ENCODE results near the gene CDC5L.
A peak's percentile ranks its signal among the peaks of the same experiment; 100 is the strongest.

The CDC5L gene

DNA sequence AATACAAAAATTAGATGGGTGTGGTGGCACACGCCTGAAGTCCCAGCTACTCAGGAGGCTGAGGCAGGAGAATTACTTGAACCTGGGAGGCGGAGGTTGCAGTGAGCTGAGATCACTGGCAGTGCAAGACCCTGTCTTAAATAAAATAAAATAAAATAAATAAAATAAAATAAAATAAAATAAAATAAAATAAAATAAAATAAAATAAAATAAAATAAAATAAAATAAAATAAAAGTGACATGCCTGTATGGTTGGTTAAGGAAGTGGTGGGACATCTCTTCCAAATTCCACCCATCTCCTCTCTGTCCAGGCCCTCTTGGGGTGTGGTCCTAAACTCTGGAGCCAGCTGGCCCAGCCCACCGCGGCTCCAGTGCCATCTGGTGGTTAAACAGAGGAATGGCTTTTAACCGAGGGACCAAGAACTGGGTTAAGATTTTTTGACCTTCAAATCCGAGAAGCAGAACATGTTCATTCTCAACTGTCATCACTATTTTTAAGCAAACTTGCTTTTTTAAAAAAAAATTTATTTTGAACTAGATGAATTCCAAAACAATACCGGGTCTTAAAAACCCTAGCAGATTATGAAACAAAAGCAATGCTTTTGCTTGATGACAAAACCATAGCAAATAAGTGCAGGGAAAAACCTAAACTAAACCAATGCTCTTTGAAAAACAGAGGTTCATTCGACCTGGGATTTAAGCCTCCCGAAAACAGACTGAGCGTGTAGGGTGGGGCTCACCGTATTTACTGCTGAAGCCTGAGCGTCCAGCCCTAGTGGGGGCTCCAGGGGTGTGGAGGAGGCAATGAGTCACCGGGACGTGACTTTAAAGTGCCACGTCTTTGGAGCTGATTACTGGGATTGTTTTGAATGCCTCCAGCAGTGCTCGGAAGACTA lies 68.8 kb downstream of the CDC5L start:
- peak; percentile 36 to 61 (median 49) for DNase-seq

DNA sequence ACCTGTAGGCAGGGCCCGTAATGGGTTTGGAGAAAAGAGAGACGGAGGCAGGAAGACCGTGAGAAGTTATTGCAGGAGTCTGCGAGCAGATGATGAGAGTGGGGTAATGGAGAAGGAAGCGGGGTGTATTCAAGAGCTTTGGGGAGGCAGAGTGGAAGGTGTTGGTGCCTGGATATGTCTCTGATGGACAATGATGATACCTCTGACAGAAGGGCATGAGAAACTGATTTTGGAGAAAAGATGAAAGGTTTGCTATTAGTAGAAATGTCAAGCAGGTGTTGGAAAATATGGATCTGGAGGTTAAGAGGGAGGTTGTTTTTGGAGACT lies 69.4 kb downstream of the CDC5L start:
- no peak for DNase-seq

DNA sequence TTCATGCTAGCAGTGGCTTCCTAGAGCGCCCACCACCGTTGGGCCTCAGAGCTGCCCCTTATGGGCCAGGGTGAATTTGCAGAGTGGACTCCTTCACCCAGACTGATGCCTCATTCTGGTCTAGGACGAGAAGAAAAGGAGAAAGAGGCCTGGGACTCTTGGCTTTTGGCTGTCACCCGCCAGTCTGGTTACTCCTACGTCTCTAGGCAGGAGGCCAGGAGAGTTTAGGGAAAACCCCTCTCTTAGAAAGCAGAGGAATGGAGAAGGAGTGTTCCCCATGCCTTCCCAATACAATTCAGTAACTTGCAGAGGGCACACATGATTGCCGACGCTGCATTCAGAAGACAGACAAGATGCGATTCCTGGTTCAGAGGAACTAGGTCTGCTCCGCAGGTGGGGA lies 70.1 kb downstream of the CDC5L start:
- no peak for DNase-seq

DNA sequence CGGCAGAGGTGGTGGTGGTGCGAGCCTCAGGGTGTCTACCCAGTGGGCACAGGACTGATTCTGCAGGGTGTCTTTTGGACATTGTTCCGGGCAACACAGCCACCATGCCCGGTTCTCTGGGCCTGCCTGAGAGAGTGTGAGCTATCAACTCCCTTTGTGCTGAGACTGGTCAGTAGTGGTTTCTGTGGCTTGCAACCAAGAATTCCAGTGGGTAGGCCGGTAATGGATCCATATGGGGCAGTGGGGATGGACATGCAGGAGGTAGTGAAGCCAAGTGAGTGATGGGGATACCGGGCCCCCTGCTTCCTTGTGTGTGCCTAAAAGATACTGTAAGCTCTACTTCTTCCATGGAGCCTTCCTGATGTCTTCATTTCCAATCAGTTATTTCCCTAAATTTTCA lies 71.0 kb downstream of the CDC5L start:
- no peak for DNase-seq

DNA sequence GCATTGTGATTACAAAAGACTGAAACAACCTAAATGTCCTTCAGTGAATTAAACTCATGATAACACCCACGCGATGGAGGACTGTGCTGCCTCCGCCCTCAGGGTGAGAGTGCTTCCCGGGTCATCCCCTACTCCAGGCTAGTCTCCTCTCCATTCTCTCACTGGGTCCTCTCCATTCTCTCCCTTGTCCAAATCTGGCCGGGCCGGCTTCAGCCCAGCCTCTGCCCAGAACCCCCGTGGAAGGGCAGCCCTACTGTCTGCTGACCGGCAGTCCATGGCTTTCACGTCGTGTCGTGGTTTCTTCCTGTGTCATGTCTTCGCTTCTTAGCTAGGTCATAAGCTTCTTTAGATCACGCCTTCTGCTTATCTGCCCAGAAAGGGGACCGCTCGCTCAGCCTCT lies 74.8 kb downstream of the CDC5L start:
- no peak for DNase-seq

DNA sequence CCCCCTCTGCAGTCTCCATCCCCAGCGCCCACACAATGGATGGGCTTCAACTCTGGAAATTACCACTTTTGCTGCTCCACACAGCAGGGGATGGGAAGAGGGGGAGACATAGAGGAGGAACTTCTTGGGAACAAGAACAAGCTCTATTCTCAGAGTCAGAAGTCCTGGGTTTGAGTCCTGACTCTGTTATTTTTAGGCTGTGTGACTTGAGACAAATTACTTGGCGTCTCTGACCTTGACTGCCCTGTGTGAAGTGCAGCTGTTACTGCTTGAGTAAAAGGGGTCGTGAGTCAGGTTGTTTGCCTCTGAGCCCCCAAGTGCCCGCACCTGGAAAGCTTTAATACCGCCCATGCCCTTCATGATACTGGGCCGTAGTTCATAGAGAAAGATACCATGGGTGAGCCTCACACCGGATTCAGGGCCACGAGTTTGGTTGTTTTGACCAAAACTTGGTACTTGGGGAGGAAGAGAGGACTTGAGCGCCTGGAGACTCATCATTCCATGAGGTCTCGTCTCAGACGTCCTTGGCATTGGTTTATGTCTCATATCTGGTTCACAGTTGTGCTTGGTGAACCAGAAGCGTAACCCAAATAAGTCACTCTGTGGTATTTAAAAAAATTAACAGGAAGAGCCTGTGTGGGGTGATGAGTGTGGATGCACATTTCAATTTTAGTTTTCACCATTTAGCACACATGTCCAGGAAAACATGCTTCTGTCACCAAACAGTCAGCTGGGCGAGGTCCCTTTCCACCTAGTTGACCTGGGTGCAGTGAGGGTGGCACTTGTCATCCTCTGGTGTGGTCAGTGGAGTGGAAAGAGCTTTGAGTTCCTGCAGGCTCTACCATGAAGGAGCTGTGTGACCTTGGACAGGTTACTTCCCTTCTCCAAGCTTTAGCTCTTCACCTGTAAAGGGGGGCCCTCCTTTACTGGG lies 75.6 kb downstream of the CDC5L start:
- DNase-seq = no peak

DNA sequence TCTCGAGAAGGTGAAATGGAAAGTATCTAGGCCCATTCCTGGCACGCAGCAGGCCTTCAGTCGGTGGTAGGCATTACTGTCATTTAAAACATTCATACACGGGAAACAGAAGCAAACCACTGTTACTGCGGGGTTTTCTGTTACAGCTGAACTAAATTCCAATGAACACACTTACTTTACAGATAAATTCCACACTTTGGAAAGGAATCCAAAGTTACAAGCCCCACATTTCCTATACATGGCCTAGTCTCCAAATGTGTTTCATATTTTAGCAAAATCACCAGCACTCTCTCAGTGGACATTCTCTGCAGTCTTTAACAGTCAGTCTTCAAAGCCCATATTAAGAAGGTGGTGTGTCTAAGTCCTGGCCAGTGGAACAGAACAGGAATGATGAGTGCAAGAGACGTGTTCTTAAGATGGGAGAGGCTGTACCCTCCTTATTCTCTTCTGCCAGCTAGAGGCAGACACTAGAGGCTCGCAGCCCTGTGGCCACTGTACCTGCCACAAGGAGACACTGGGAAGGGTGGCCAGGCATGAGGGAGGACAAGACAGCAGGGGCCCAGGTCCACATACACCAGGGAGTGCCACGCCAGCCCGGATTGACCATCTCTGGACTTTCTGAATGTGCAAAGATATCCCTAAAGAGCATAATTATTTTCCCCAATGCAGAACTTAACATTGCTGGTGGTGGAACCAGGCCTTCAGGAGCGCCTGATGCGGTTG lies 76.4 kb downstream of the CDC5L start:
- no peak for DNase-seq

DNA sequence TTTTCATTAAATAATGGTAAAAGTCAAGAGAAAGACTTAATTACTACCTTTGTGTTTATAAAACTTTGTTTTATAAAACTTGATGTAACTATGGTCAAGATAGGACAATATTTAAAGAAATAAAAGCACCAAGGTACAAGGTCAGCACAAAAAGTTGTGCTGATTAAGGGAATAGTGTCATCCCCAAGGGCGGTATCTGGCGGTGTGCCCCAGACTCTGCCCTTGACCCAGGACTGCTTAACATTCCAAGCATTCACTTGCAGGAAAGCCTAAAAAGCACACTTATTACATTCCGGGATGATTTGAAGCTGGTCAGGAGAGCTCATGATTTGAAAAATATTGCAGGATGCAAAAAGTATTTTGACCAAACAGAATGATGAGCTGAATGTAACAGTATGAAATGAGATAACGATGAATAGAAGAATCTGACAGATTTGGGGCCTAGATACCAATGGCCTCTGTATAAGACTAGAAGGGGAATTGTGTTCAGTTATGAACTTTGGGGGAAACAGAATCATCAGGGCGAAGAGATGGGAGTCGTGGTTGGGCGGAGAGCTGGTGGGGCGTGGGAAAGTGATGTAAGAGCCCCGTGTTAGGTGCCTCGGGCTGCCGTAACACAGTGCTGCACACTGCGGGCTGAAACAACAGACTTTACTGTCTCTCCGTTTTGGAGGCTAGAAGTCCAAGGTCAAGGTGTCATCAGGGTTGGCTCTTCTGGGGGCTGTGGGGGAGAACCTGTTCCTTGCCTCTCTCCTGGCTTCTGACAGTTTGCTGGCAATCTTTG lies 77.2 kb downstream of the CDC5L start:
- DNase-seq = no peak

DNA sequence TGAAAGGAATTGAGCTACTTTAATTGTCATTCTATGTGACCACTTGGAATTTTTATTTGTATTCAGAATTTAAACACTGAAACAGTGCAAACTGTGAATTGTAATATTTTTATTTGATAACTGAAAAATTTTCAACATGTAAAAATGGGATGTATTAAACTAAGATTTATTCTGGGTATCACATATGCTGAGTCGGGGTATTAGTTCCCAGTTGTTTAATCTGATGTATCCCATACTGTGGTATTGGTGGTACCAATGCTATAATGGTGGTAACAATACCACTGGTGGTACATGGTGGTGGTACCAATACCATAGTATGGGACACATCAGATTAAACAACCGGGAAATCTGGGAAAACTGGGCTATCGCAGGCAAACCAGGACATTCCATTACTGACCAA lies 79.4 kb downstream of the CDC5L start:
- DNase-seq = no peak

DNA sequence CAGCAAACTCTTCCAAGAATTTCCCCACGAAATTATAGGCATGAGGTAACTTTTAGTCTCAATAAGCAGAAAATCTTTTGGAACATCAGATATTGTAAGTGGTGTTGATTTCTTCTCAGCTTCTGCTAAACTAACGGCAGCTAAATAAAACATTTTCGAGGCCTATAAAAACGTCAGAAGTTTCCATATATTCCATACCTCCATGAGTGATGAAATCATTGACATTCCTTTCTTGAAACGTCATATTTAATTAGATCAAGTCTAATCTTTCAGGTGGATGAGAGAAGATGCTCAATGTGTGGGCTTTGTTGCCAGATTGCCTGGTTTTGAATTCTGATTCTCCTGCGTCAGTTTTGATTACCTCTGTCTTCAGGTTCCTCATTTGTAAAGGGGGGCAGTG lies 81.3 kb downstream of the CDC5L start:
- no peak for DNase-seq

DNA sequence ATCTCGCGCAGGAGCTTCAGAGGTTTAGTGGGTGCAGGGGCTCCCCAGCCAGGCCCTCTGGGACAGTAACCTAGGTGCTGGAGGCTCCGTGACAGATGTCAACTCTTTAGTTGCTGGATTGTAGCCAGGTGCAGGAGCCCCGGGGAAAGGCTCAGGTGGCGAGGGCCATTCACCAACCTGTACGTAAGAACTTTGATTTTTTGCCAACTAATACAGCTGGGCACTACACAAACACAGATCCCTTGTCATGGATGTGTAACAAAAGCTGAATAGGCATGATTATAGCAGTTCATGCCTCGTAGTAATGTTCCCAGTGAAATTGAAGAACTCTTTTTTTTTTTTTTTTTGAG lies 82.6 kb downstream of the CDC5L start:
- peak; percentile 87 to 97 (median 93) for DNase-seq

DNA sequence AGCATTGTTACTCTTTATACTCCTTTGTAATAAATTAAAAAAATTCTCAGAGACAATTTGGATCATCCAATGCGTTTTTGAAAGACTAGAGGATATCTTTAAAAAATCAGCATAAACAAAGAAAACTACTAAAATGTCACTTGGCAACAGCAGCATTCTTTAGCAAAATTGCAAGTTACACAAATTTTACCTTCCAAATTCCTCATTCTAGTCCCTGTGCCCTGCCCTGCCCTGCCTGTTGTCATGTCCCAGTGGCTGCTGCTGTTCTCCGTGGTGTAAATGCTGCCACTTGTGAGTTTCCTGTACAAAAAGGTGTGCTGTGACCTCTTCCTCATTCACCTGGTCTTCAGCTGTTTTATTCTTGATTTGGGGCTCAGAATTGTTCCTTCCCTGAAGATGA lies 83.2 kb downstream of the CDC5L start:
- DNase-seq = no peak

DNA sequence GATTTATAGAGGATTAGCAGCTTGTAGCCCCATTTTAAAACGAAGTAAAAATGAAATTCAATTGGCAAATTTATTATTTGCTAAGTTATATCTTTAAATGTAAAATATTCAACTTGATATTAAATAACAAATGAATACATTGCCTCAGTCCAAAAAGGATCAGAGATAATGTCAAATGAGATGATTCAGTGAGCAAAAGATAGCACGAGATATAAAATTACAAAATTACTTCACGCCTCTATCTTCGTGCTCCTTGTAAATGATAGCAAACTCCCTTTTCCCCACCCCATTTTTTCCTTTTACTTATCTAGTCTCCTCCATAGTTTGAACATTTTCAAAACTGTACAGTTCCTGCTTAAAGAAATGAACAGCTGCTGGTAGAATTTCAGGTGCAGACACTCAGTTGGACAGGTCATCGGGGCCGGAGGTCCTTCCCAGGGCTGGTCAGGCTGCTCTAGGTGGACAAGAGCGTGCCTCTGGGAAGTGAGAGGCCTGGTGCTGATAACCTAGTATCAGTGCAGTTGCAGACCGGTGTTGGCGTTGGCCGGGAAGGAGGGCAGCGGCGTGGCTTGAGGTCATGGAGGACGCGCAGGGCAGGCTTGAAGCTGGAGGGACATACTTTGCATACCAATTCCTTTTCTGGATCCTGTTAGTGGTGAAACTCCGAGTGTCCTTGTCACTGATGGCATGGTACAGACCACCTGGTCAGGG lies 83.9 kb downstream of the CDC5L start:
- no peak for DNase-seq

DNA sequence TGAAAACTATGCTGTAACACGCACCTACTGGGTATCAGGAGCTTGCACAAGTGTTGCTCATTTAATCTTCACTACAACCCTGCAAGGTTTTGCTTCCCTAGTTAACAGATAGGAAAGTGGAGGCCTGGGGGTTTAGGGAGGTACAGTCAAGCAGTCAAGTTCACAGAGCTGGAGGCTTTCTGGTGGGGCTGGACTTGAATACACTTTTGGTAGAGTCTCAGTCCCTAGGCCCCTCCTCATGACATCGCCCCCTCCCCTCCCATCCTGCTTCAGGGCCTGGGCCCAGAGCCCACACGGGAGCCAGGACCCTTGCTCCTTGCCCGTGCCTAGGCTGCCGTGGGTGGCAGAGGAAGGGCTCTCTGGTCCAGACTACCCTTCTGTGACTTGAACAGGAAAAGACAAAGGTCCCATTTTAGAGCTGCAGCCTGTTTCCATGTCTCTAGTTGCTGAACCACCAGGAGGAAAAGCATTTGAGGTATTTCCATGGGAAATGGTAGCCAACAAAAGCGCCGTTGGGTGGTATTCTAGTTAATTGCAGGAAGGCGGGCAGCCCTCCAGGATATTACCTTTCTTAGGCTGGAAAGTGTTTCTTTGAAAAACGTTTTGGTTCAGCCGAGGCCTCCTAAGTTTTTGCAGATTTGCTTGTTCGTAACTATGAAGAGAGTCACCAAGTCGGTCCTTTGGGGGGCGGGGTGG lies 84.9 kb downstream of the CDC5L start:
- no peak for DNase-seq

DNA sequence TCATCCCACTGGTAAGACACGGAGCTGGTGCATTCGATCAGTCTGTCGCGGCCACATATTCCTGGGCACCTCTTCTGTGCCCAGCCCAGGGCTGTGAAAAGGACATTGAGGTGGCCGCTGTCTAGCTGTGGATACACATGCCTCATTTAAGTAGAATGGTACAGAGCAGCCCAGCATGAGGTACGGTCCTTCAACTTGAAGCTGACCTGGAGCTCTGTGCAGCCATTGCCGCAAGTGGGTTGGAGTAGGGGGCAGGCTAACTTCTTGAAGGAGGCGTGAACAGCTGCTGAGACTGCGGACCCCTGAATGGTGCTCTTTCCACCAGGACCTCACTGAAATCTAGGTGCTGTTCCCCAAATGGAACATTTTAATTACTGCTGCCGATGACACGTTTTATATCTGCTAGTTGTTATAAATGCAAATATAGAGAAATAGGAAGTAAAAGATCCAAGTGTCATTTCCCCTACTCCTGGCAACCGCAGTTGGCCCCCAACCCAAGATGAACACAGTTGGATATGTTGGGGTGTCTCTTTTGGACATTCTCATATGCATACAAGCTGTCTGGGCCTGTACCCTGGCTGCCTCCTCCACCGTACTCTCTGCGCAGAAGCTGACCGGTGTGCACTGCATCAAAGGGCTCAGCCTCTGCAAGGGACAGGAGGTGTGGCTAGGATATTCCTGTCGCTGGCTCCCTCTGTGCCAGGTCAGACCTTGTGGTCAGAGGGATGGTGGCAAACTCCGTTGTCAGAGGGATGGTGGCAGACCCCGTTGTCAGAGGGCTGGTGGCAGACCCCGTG lies 86.1 kb downstream of the CDC5L start:
- no peak for DNase-seq

DNA sequence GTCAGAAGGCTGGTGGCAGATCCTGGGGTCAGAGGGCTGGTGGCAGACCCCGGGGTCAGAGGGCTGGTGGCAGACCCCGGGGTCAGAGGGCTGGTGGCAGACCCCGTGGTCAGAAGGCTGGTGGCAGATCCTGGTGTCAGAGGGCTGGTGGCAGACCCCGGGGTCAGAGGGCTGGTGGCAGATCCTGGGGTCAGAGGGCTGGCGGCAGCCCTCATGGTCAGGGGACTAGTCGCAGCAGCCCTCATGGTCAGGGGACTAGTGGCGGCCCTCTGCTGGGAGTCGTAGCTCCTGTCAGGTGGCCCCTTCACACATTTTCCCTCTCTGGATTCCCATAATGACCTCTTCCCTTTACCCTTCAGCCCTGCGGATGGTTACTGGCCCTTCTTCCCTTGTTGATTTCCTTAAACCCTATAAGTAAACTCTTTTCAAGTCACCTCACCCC lies 86.7 kb downstream of the CDC5L start:
- no peak for DNase-seq

DNA sequence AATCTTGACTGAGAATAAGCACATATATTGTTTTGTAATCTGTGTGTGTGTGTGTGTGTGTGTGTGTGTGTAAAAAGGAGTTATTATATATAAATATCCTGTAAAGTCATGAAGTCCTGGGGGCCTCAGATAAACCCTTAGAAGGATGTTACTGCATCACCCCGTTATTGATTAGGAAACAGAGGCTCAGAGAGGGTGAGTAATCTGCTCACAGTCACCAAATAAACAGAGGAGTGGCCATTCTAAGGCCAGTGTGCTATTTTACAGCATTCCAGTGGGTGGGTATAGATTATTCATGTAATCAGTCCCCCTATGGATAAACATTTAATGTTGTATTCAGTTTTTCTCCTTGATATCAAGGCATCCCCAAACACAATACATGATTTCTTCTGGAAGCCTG lies 87.1 kb downstream of the CDC5L start:
- no peak for DNase-seq

DNA sequence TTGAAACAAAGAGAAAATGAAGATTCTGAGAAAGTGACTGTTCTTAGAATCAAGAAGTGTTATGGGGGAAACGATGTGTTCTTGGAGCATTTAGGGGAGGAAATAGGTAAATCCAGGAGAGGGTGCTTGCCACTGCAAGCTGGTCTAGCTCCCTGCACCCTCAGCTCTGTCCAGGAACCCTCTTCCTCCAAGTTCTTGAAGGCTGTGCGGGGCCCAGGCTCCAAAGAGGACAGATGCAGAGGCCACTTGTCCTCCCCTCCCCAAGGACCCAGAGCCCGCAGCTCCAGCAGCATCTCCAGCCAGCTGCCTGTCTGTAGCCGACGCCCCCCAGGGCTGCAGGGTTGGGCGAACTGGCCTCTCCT lies 87.9 kb downstream of the CDC5L start:
- DNase-seq = no peak

DNA sequence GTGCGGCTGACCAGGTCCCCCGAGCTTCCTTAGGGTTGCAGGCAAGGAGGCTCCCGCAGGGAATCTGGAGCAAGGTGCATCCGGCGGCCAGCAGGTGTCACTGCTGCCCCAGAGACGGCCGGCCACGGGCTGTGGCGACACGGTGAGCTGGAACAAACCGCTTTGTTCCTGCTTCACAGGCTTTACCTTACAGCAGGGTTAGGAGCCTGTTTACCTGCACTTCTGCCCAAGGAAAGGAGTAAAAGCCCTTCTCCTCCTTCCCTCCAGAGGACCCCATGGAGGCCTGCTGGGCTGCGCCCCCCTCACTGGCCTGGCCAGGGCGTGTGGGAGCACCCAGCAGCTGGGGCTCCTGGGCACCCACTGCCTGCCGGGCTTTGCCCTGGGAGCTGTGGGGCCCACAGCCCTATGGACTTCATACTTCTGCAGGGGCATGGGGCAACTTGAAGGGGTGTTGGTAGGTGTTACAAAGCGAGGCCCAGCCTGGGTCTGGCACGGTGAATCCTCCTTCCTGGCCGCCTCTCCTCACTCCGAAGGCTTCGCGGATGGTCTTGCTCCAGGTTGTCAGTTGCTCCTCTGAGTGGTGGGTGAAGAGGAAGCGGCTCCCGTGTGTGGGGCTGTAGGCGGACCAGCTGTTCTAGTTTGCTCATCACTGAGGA lies 88.4 kb downstream of the CDC5L start:
- DNase-seq = peak; percentile 67 to 81 (median 75)

DNA sequence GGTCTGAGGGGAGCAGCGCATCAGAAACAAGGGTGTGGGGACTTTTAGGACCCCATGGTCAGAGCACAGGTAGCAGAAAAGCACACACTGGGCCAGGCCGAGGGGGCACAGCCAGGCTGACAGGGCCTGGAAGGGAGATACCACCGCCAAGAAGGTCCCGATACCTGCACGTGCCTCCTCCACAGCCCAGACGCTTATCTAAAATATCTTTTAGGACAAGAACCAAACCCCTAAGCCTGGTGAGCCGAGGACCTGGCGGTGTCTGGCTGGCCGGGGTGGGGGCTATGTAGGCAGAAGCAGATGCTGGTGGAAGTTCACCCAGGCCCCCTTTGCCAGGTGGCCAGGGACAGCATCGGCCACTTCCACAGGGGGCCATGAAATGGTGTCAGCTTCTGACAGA lies 89.3 kb downstream of the CDC5L start:
- no peak for DNase-seq

Data from NCI-H1417 (cell line).